Upper lobe of right lung (tissue), 1 donor: ENCODE results near the gene OR4K5. TPM values are rescaled to one million over a fixed set of nuclear protein-coding genes. Genes with fewer than 3 reads are reported as not detected.

Source experiments
- ATAC-seq: fragments of 200-7000 bp; cut with Tn5 transposase; one replicate; pipeline ENCODE4 v1.9.1; 2020; ENCODE audit warnings: mild to moderate bottlenecking, moderate library complexity
- DNase-seq: peaks from one replicate; pipeline ENCODE4 v3.0.0-alpha.2; 2020
- H3K27ac ChIP-seq: fragments of 200-600 bp; one replicate; pipeline ENCODE4 v1.8.0; 2022
- H3K27me3 ChIP-seq: fragments of 200-600 bp; one replicate; pipeline ENCODE4 v1.8.0; 2022; ENCODE audit warnings: mild to moderate bottlenecking
- H3K36me3 ChIP-seq: fragments of 200-600 bp; one replicate; pipeline ENCODE4 v1.8.0; 2022
- H3K4me1 ChIP-seq: fragments of 200-600 bp; one replicate; pipeline ENCODE4 v1.8.0; 2022
- H3K4me3 ChIP-seq: fragments of 200-600 bp; one replicate; pipeline ENCODE4 v1.8.0; 2022; ENCODE audit warnings: mild to moderate bottlenecking
- H3K9me3 ChIP-seq: fragments of 200-600 bp; one replicate; pipeline ENCODE4 v1.8.0; 2022
- intact Hi-C: fragments of 100-400 bp; cut with DNase I; formaldehyde crosslinking; loops from one replicate; pipeline ENCODE4 v1.11.0; 2022
- long read RNA-seq: library from polyadenylated mRNA; unstranded; transcript quantifications from one replicate; pipeline ENCODE4 v2.0.0, GENCODE V29; 2021
- total RNA-seq: library from RNA; stranded (reverse); fragmentation: NEBNext Ultra II Directional; extraction: Animal tissue kit (Norgen Biotek cat#: 25700); gene quantifications from one replicate; pipeline ENCODE4 v1.2.1, GENCODE V29; 2021
- TF ChIP-seq, protein P1 (sequence below): fragments of 200-600 bp; IDR thresholded peaks from one replicate; pipeline ENCODE4 v1.8.0; 2022; ENCODE audit warnings: antibody characterized with exemption
- donor health status: DM: no; HTN: yes; CAD: no; lungs with severe emphysema.

OR4K5 gene, protein sequence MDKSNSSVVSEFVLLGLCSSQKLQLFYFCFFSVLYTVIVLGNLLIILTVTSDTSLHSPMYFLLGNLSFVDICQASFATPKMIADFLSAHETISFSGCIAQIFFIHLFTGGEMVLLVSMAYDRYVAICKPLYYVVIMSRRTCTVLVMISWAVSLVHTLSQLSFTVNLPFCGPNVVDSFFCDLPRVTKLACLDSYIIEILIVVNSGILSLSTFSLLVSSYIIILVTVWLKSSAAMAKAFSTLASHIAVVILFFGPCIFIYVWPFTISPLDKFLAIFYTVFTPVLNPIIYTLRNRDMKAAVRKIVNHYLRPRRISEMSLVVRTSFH
- total RNA-seq = not detected
- long read RNA-seq = 0 reads

DNA sequence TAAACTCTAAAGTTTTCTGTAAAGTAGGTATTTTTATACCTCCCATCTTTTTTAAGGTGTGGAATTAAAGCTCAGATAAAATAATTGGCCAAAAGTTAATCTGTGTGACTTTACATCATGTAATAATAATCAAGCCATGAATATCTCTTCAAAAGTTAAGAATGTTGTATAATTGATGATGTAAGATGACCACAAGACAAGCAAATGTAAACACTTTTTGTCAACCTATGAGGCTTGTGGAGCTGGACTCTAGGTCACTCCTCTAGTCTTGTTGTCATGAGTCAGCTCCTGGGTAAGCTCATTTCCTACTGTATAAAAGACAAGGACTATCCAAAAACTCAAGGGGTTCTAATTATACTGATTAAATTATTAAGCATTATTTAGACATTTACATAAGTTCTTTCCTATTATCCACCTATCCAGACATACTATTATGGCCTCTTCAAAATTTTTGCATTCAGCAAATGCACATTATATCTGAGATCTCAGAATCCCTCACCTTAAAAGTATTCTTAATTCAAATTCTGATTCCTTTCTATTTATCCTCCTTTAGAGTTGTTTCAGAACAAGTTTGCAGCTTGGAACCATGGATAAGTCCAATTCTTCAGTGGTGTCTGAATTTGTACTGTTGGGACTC lies at the start of gene OR4K5:
Gene OR4K5, plus strand, starts transcription at position 587 of the 637 bp plus-strand sequence. Its CDS starts 0 bp downstream, at position 587.
- H3K9me3 ChIP-seq = no peaks in the 10 kb centered on the region
- no peaks in the 10 kb centered on the region for H3K4me1 ChIP-seq
- DNase-seq = no peak
- no peak for ATAC-seq
- no peak within 1 kb of the TSS for H3K4me3 ChIP-seq
- no peak within 1 kb of the TSS for H3K27ac ChIP-seq
- intact Hi-C loops = no loop called here
- TF ChIP-seq, protein P1, sequence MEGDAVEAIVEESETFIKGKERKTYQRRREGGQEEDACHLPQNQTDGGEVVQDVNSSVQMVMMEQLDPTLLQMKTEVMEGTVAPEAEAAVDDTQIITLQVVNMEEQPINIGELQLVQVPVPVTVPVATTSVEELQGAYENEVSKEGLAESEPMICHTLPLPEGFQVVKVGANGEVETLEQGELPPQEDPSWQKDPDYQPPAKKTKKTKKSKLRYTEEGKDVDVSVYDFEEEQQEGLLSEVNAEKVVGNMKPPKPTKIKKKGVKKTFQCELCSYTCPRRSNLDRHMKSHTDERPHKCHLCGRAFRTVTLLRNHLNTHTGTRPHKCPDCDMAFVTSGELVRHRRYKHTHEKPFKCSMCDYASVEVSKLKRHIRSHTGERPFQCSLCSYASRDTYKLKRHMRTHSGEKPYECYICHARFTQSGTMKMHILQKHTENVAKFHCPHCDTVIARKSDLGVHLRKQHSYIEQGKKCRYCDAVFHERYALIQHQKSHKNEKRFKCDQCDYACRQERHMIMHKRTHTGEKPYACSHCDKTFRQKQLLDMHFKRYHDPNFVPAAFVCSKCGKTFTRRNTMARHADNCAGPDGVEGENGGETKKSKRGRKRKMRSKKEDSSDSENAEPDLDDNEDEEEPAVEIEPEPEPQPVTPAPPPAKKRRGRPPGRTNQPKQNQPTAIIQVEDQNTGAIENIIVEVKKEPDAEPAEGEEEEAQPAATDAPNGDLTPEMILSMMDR = no peak
- H3K27me3 ChIP-seq = no peaks in the 10 kb centered on the region
- H3K36me3 ChIP-seq = no peaks in the 10 kb centered on the region

DNA sequence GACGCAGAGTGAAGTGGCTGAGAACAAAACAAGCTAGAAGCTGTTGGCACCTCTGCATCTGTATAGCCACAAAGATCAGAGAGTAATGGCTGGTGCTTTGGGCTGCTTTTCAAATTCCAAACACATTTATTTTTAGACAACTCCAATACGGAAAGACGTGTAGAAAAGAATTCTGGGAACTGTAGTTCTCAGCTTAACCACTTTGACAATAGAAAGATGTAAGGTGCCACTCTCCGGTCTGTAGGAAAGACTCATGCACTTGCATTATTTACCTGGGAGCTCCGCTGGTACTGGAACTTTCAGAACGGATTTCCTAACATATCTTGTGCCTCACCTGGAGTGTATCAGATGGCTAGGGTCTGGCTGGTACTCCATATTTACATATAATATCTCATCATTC lies 47.2 kb upstream of the OR4K5 start:
- no peak for ATAC-seq
- intact Hi-C loops = no loop called here

DNA sequence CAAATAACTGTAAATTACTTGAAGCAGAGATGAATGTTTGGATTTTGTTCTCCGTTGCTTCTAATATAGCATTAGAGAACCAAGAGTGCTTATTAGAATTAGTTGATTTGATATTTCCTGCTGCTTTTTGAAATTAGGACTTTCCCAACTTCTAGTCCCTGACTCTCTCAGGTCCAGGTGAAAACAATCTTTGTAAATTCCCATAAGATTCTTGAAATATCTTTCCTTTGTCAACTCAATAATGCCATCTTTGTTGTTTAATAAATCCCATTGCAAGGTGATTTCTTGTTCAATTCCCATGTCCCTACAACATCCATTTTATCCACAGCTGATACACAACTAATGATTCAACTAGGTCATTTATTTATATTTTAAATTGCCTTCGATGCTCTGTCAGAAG lies 45.6 kb upstream of the OR4K5 start, which contains the start of gene OR4K2:
Gene OR4K2, plus strand, starts transcription at position 301 of the 400 bp plus-strand sequence. CDS start 1,126 bp downstream, outside the sequence.
- DNase-seq (no peak), ATAC-seq (no peak)
- H3K27ac ChIP-seq = no peak within 1 kb of the TSS
- H3K36me3 ChIP-seq = no peaks in the 10 kb centered on the region
- H3K4me3 ChIP-seq = no peak within 1 kb of the TSS
- intact Hi-C loops = no loop called here
- H3K4me1 ChIP-seq = no peaks in the 10 kb centered on the region
- H3K9me3 ChIP-seq = no peaks in the 10 kb centered on the region
- TF ChIP-seq, protein P1 = no peak
- H3K27me3 ChIP-seq = no peaks in the 10 kb centered on the region

More for the DNA sequence above, 47.2 kb upstream of the OR4K5 start:
- H3K36me3 ChIP-seq = no peaks in the 10 kb centered on the region
- no peak overlapping the region for H3K27ac ChIP-seq
- TF ChIP-seq, protein P1 = no peak
- H3K4me3 ChIP-seq = no peak overlapping the region
- H3K9me3 ChIP-seq = no peaks in the 10 kb centered on the region
- H3K27me3 ChIP-seq = no peaks in the 10 kb centered on the region
- no peak for DNase-seq
- H3K4me1 ChIP-seq = no peaks in the 10 kb centered on the region

DNA sequence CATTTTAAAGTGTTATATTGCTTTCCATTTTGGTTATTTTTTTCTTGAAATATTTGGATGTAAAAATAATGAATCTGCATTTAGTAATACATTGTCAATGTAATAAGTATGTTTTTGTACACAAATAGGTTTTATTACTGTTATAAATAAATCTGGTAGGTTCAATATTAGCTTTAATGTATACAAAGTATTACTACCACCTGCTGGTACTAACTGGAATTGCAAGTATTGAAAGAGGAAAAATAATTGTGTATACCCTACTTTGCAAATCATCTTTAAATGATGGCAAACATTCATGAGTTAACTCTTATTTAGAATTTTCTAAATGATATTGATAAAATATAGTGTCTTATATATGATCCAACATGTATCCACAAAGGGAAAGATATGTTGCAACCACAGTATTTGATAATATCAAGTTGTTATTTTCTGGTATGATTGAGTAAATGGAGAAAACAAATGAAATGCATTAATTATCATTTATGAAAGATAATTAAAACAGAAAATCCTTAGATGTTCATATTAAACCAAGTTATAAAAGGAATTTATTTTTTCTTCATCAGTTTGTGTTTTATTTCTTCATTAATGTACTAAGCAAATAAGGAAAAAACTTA lies 42.3 kb upstream of the OR4K5 start:
- no peak overlapping the region for H3K4me3 ChIP-seq
- no peak for DNase-seq
- intact Hi-C loops = no loop called here

DNA sequence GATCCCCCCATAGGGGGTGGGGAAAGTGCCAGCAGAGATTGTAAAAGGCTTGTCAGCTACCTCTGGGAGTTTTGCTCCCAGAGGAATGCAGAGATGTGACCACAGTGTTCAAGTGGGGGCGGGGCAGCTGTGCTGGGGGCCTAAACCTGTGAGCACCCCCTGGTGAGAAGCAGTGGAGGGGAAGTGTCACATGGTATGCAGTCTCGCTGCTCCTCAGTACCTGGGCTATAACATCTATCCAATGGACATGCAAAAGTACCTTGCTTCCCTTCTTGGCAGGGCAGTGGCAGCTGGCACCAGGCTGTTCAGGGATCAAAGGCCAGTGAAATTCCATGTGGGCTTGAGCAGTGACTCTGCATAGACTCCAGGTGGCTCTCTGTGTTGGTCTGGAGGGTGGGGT lies 25.1 kb upstream of the OR4K5 start:
- Histone ChIP-seq H3K4me3 (no peak overlapping the region), H3K4me1 (no peaks in the 10 kb centered on the region), H3K27ac (no peak overlapping the region), H3K27me3 (no peaks in the 10 kb centered on the region), H3K9me3 (peaks cover 25% of the 10 kb centered on the region), H3K36me3 (no peaks in the 10 kb centered on the region)
- TF ChIP-seq, protein P1 = no peak
- intact Hi-C loops = no loop called here
- ATAC-seq = peak; percentile 25
- no peak for DNase-seq

More for the DNA sequence above, 42.3 kb upstream of the OR4K5 start:
- Histone ChIP-seq H3K4me1 (no peaks in the 10 kb centered on the region), H3K9me3 (no peaks in the 10 kb centered on the region), H3K36me3 (no peaks in the 10 kb centered on the region), H3K27ac (no peak overlapping the region), H3K27me3 (no peaks in the 10 kb centered on the region)
- TF ChIP-seq, protein P1 = peak; percentile 75
- ATAC-seq = no peak
